Ovary (tissue), 3 donors: ENCODE results near the gene ELAVL2.

Source experiments
- CTCF ChIP-seq, 3 donors: fragments of 450-650 bp in 2 of 3; fragments of 200-600 bp in 1 of 3; IDR thresholded peaks; one replicate each; pipeline versions ENCODE4 v1.5.1 to v1.8.0; 2016 to 2022; ENCODE audit warnings: antibody characterized with exemption in 3 of 3, mild to moderate bottlenecking in 1 of 3
- POLR2A ChIP-seq: fragments of 450-650 bp; IDR thresholded peaks from one replicate; pipeline ENCODE4 v1.6.1; 2017; ENCODE audit warnings: antibody characterized with exemption, mild to moderate bottlenecking, moderate library complexity
- donor health status: DM: no; HTN: no; CAD: no.

- TF ChIP-seq CTCF (IDR thresholded peaks at IDR 0.05) (no peak), POLR2A (no peak)
Measured at GRCh38 chr9:23701291-23701690, 124.7 kb downstream of the ELAVL2 start.
